Esophagus squamous epithelium (tissue), 5 donors: ENCODE data around the gene CCDC18. TPM values are rescaled to one million over a fixed set of nuclear protein-coding genes. Genes with fewer than 3 reads are reported as not detected.
"Not testable (repeated sequence)": the region's sequence is repeated elsewhere in the genome, so short reads cannot be mapped to it uniquely, and the experiment has no call there.

Experiments
- DNase-seq: peaks from one replicate; lab custom pipeline; 2025; lab: John Stamatoyannopoulos, UW
- H3K27ac ChIP-seq, 4 donors: fragments of 200-600 bp; sonication (generic); one replicate each; pipeline ENCODE4 v1.5.1; 2016 to 2019; ENCODE audit warnings: mild to moderate bottlenecking in 1 of 4
- H3K27me3 ChIP-seq, 4 donors: fragments of 200-600 bp; sonication (generic); 1 replicate in 3 of 4; 2 replicates in 1 of 4; pipeline versions ENCODE4 v1.5.1 to v1.6.0; 2017 to 2021; ENCODE audit warnings: antibody characterized with exemption in 1 of 4
- H3K36me3 ChIP-seq, 3 donors: fragments of 200-600 bp; sonication (generic); one replicate each; pipeline ENCODE4 v1.5.1; 2016 to 2019
- H3K4me1 ChIP-seq, 3 donors: fragments of 200-600 bp; sonication (generic); one replicate each; pipeline ENCODE4 v1.5.1; 2017 to 2019
- H3K4me3 ChIP-seq, 4 donors: fragments of 200-600 bp; sonication (generic); 1 replicate in 3 of 4; 2 replicates in 1 of 4; pipeline ENCODE4 v1.5.1; 2016 to 2019; ENCODE audit warnings: mild to moderate bottlenecking in 2 of 4, moderate library complexity in 1 of 4
- H3K9me3 ChIP-seq, 3 donors: fragments of 200-600 bp; sonication (generic); one replicate each; pipeline ENCODE4 v1.5.1; 2016 to 2019
- CTCF ChIP-seq, 6 experiments: fragments of 450-650 bp in 4 of 6; fragments of 200-600 bp in 2 of 6; sonication (generic) in 2 of 6; IDR thresholded peaks; one replicate each; pipeline ENCODE4 v1.5.1; 2016 to 2019; ENCODE audit warnings: antibody characterized with exemption in 6 of 6, mild to moderate bottlenecking in 4 of 6, moderate library complexity in 4 of 6
- POLR2A ChIP-seq, 4 donors: fragments of 450-650 bp; IDR thresholded peaks; one replicate each; pipeline ENCODE4 v1.6.1; 2017; ENCODE audit warnings: antibody characterized with exemption in 4 of 4, mild to moderate bottlenecking in 4 of 4, moderate library complexity in 3 of 4
- WGBS, 2 donors: methylation state at CpG; one replicate each; pipeline ENCODE4 v1.1.5; 2018; 5-methylcytosine and 5-hydroxymethylcytosine counted together
- intact Hi-C: fragments of 100-400 bp; cut with DNase I; formaldehyde crosslinking; loops from one replicate; pipeline ENCODE4 v1.15.0; 2022
- total RNA-seq, 4 donors: library from RNA; depleted of rRNA; stranded (reverse); fragments of >200 nt; gene quantifications; one replicate each; pipeline ENCODE4 v1.1.0, GENCODE V29; 2016
- donor health status: DM: yes; HTN: yes; CAD: no.

CCDC18 gene
- total RNA-seq, 4 donors from 2014 or later: 6.1 to 11.7 (median 7.0) TPM

GRCh38 chr1:93223023-93223675, 42.6 kb downstream of the CCDC18 start:
- no peak overlapping the region for H3K27ac ChIP-seq
- no peak for TF ChIP-seq POLR2A (IDR thresholded peaks at IDR 0.05)
- no peak for TF ChIP-seq CTCF (IDR thresholded peaks at IDR 0.05)
- WGBS, 2 donors: 95 to 96% methylated on average over 2 of the region's 2 CpGs
- H3K36me3 ChIP-seq: peaks cover 0 to 26% (median 0%) of the 10 kb centered on the region in 3 donors
- no peaks in the 10 kb centered on the region for H3K4me1 ChIP-seq
- DNase-seq: no peak
- no peak overlapping the region for H3K4me3 ChIP-seq
- no peaks in the 10 kb centered on the region for H3K27me3 ChIP-seq
- H3K9me3 ChIP-seq: no peaks in the 10 kb centered on the region
- intact Hi-C loops: no loop called here

DNA sequence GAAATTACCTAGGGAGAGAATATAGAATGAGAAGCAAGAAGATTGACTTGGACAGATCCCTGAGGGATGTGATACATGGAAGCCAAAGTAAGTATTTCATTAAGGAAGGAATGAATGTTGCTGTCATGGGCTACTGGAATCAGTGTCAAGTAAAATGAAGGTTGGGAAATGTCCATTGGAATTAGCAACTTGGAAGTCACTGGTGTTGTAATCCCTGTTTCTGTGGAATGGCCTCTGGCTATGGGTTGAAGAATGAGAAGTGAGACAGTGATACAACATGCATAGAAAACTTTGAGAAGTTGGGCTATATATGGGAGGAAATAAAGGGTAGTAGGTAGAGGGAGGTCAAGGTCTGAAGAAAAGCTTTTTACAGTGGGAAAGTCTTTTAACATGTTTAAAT, 54.7 kb downstream of the CCDC18 start:
- no peak overlapping the region for H3K27ac ChIP-seq
- TF ChIP-seq CTCF (IDR thresholded peaks at IDR 0.05): no peak
- no peak for TF ChIP-seq POLR2A (IDR thresholded peaks at IDR 0.05)
- no peaks in the 10 kb centered on the region for H3K9me3 ChIP-seq
- no peaks in the 10 kb centered on the region for H3K4me1 ChIP-seq
- intact Hi-C loops: no loop called here
- no peak overlapping the region for H3K4me3 ChIP-seq
- H3K36me3 ChIP-seq: peaks cover 0 to 13% (median 0%) of the 10 kb centered on the region in 3 donors
- H3K27me3 ChIP-seq: no peaks in the 10 kb centered on the region
- no peak for DNase-seq

- DNase-seq: no peak
- no peaks in the 10 kb centered on the region for H3K27me3 ChIP-seq
- no peak overlapping the region for H3K4me3 ChIP-seq
- intact Hi-C loops: no loop called here
- H3K9me3 ChIP-seq: no peaks in the 10 kb centered on the region
- peaks cover 0 to 21% (median 0%) of the 10 kb centered on the region in 3 donors for H3K36me3 ChIP-seq
- TF ChIP-seq CTCF (IDR thresholded peaks at IDR 0.05) (no peak), POLR2A (IDR thresholded peaks at IDR 0.05) (no peak)
- no peak overlapping the region for H3K27ac ChIP-seq
- no peaks in the 10 kb centered on the region for H3K4me1 ChIP-seq
These were observed 56.5 kb downstream of the CCDC18 start for GRCh38 chr1:93237021-93237420.

- DNase-seq: no peak
- TF ChIP-seq POLR2A (IDR thresholded peaks at IDR 0.05): no peak
- TF ChIP-seq CTCF (IDR thresholded peaks at IDR 0.05): no peak
- H3K9me3 ChIP-seq: peaks cover 0 to 14% (median 9%) of the 10 kb centered on the region in 3 donors
- no peak overlapping the region for H3K27ac ChIP-seq
- no peaks in the 10 kb centered on the region for H3K4me1 ChIP-seq
- no peak overlapping the region for H3K4me3 ChIP-seq
- no peaks in the 10 kb centered on the region for H3K27me3 ChIP-seq
- intact Hi-C loops: no loop called here
- 88 to 100% methylated on average over 1 of the region's 1 CpG for WGBS, 2 donors
- H3K36me3 ChIP-seq: peaks cover 0 to 34% (median 0%) of the 10 kb centered on the region in 3 donors
These were observed 57.9 kb downstream of the CCDC18 start for GRCh38 chr1:93238425-93238824.

GRCh38 chr1:93239863-93240262, 59.3 kb downstream of the CCDC18 start:
- no peak for DNase-seq
- intact Hi-C loops: no loop called here
- H3K36me3 ChIP-seq: peaks cover 0 to 41% (median 0%) of the 10 kb centered on the region in 3 donors
- no peaks in the 10 kb centered on the region for H3K27me3 ChIP-seq
- H3K4me1 ChIP-seq: no peaks in the 10 kb centered on the region
- H3K9me3 ChIP-seq: peaks cover 0 to 20% (median 10%) of the 10 kb centered on the region in 3 donors
- 83 to 92% methylated on average over 3 of the region's 3 CpGs for WGBS, 2 donors
- TF ChIP-seq CTCF (IDR thresholded peaks at IDR 0.05): no peak
- no peak for TF ChIP-seq POLR2A (IDR thresholded peaks at IDR 0.05)
- no peak overlapping the region for H3K4me3 ChIP-seq
- H3K27ac ChIP-seq: no peak overlapping the region

DNA sequence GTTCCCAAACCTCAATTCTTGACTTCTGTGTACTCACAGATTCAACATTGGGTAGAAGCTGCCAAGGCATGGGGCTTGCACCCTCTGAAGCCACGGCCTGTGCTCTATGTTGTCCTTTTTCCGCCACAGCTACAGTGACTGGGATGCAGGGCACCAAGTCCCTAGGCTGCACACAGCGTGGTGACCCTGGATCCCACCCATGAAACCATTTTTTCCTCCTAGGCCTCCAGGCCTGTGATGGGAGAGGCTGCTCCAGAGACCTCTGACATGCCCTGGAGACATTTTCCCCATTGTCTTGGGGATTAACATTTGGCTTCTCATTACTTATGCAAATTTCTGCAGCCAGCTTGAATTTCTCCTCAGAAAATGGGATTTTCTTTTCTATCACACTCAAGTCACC, 62.7 kb downstream of the CCDC18 start:
- H3K9me3 ChIP-seq: peaks cover 0 to 20% (median 10%) of the 10 kb centered on the region in 3 donors
- DNase-seq, H3K27me3 ChIP-seq, intact Hi-C loops, H3K4me3 ChIP-seq, H3K4me1 ChIP-seq, H3K27ac ChIP-seq: not testable (repeated sequence)
- H3K36me3 ChIP-seq: peaks cover 0 to 33% (median 0%) of the 10 kb centered on the region in 3 donors
- 89 to 100% methylated on average over 1 to 3 of the region's 3 CpGs for WGBS, 2 donors
